Measurements from ENCODE around the gene KLC4. TPM values are rescaled to one million over a fixed set of nuclear protein-coding genes. Genes with fewer than 3 reads are reported as not detected.

The KLC4 gene
- total and polyA plus RNA-seq, 9 of the 15 experiments (the other 6 are each of a cell fraction or from before 2014, with no cell fraction given): 1.7 to 16.2 (median 7.7) TPM

DNA sequence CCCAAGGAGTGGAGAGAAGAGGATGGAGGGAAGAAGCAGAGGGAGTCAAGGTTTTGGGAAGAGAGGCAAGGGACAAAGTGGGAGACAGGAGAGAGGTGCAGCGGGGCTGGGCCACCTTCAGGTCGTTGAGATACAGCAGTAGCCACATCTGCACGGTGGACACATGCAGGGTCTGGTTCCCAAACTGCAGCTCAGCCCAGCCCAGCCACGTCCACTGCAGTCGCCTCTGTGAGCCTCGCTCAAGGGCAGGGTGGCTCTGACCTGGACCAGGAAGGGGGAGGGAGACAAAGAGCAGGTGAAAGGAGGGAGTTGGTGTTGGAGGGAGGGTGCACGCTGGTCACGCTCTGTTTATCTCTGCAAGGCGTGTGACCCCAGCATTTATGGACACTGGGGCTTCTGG lies 20.7 kb upstream of the KLC4 start:
- Histone ChIP-seq H2AFZ (ENCODE audit: low read depth, low read length) (no peak overlapping the region), H3K79me2 (ENCODE audit: control insufficient read depth, insufficient read depth, low read length) (no peaks in the 10 kb centered on the region), H3K27ac (ENCODE audit: extremely low read depth, low read depth, low read length) (no peak overlapping the region), H3K27me3 (ENCODE audit: control insufficient read depth in 2 of 2, insufficient read depth in 2 of 2, low read length in 2 of 2) (no peaks in the 10 kb centered on the region), H3K9me1 (ENCODE audit: control insufficient read depth, insufficient read depth, low read length) (peaks cover 6% of the 10 kb centered on the region), H4K20me1 (replicated peaks; ENCODE audit: control insufficient read depth, insufficient read depth, low read length) (no peaks in the 10 kb centered on the region; the same call in 1 of the 2 replicates), H3K4me2 (ENCODE audit: insufficient read depth, low read length) (no peak overlapping the region), H3K36me3 (ENCODE audit: control insufficient read depth, insufficient read depth, low read length) (peaks cover 80% of the 10 kb centered on the region), H3K9ac (ENCODE audit: insufficient read depth in 1 of 2, low read depth in 2 of 2, low read length in 2 of 2) (peak overlapping the region in 1 of 2 experiments; percentile 75; a peak in 1 of 4 replicates), H3K9me3 (replicated peaks; ENCODE audit: control insufficient read depth, insufficient read depth, low read depth, low read length) (no peaks in the 10 kb centered on the region), H3K4me1 (replicated peaks in 1 of 2; ENCODE audit: control insufficient read depth in 2 of 2, insufficient read depth in 2 of 2, low read length in 2 of 2) (peaks cover 0 to 10% of the 10 kb centered on the region in 2 experiments; a peak in 3 of 5 replicates), H3K4me3 (no peak overlapping the region)
- DNase-seq (ENCODE audit: extremely low read depth in 1 of 4, low spot score in 3 of 4) (no peak), FAIRE-seq (no peak), ATAC-seq (peak; percentile 46)
- ChIA-PET CTCF (ENCODE audit: low intra/inter-chr PET ratio) (no interaction called here), POLR2A (interaction anchor here (0.6 to 2.6 kb wide), 6 partner anchors 10 to 105 kb away, joined by 3 to 7 read pairs (median 4); no protein-coding TSS in a partner anchor)
- no TSS peak for BruUV-seq (replicated peaks)
- 54% methylated on average over 8 of the region's 9 CpGs for WGBS (ENCODE audit: insufficient coverage, low coverage, missing lambda C conversion rate)
- TF ChIP-seq ZNF696 (CRISPR knock-in tag; conservative IDR thresholded peaks at IDR 0.05): no peak
- TF ChIP-seq SUPT5H (IDR thresholded peaks at IDR 0.05): 0 out of 2 replicates have a peak, but pooled peaks have one; percentile 31
- 0 out of 2 replicates have a peak, but pooled peaks have one; percentile 40 for TF ChIP-seq POLR2A (conservative IDR thresholded peaks at IDR 0.05)
- 0 out of 2 replicates have a peak, but pooled peaks have one; percentile 49 for TF ChIP-seq RBFOX2 (IDR thresholded peaks at IDR 0.05; ENCODE audit: low read depth, low read length)
- in situ Hi-C loops (cut with MboI): no loop called here
- intact Hi-C loops (cut with micrococcal nuclease): no loop called here

DNA sequence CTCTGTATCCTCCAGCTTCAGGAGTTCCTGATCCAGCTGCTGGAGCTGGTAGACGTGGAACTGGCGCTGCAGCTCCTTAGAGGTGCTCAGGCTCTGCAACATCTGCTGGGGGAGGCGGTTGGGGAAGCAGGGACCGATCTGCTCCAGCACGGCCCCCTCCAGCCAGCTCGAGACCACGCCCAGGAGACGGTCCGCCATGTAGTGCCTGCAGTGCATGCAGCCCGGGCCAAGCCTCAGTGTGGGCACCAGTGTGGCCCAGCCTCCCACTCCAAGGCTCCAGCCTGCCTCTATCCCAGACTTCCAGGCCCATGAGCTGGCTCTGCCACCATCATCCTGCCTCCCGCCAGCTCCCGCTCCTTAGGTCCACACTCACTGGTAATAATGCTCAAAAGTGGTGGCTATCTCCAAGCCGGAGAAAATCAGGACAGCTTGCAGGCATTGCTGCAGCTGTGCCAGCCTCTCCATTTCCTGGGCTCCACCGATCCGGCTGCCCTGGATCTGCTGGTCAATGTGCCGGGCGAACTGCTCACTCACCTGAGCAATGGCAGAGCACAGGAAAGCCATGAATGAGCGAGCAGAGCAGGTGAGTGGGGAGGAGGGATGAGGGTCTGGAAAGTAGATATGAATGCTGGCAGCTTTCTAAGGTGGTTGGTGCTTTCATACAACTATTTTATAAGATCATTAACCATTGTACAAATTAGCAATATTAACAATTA lies 18.7 kb upstream of the KLC4 start:
- no TSS peak for BruUV-seq (replicated peaks)
- Histone ChIP-seq H3K27me3 (ENCODE audit: control insufficient read depth in 2 of 2, insufficient read depth in 2 of 2, low read length in 2 of 2) (no peaks in the 10 kb centered on the region), H3K4me1 (replicated peaks in 1 of 2; ENCODE audit: control insufficient read depth in 2 of 2, insufficient read depth in 2 of 2, low read length in 2 of 2) (peaks cover 0 to 10% of the 10 kb centered on the region in 2 experiments; a peak in 3 of 5 replicates), H3K9me3 (replicated peaks; ENCODE audit: control insufficient read depth, insufficient read depth, low read depth, low read length) (no peaks in the 10 kb centered on the region), H3K9ac (ENCODE audit: insufficient read depth in 1 of 2, low read depth in 2 of 2, low read length in 2 of 2) (peak overlapping the region in 1 of 2 experiments; percentile 54; a peak in 1 of 4 replicates), H3K36me3 (ENCODE audit: control insufficient read depth, insufficient read depth, low read length) (peaks cover 80% of the 10 kb centered on the region), H3K27ac (ENCODE audit: extremely low read depth, low read depth, low read length) (no peak overlapping the region), H3K4me3 (no peak overlapping the region), H2AFZ (ENCODE audit: low read depth, low read length) (no peak overlapping the region), H3K4me2 (ENCODE audit: insufficient read depth, low read length) (no peak overlapping the region), H4K20me1 (replicated peaks; ENCODE audit: control insufficient read depth, insufficient read depth, low read length) (no peaks in the 10 kb centered on the region), H3K9me1 (ENCODE audit: control insufficient read depth, insufficient read depth, low read length) (peaks cover 9% of the 10 kb centered on the region), H3K79me2 (ENCODE audit: control insufficient read depth, insufficient read depth, low read length) (no peaks in the 10 kb centered on the region)
- FAIRE-seq: no peak
- ChIA-PET CTCF (ENCODE audit: low intra/inter-chr PET ratio) (no interaction called here), POLR2A (interaction anchor here (0.7 to 2.6 kb wide), 5 partner anchors 8 to 103 kb away, joined by 3 to 7 read pairs (median 3); no protein-coding TSS in a partner anchor)
- ATAC-seq: no peak
- intact Hi-C loops (cut with micrococcal nuclease) (no loop called here), in situ Hi-C loops (cut with MboI) (no loop called here)
- DNase-seq (ENCODE audit: extremely low read depth in 1 of 4, low spot score in 3 of 4): no peak
- 91% methylated on average over 18 of the region's 18 CpGs for WGBS (ENCODE audit: insufficient coverage, low coverage, missing lambda C conversion rate)
- TF ChIP-seq, protein P1, sequence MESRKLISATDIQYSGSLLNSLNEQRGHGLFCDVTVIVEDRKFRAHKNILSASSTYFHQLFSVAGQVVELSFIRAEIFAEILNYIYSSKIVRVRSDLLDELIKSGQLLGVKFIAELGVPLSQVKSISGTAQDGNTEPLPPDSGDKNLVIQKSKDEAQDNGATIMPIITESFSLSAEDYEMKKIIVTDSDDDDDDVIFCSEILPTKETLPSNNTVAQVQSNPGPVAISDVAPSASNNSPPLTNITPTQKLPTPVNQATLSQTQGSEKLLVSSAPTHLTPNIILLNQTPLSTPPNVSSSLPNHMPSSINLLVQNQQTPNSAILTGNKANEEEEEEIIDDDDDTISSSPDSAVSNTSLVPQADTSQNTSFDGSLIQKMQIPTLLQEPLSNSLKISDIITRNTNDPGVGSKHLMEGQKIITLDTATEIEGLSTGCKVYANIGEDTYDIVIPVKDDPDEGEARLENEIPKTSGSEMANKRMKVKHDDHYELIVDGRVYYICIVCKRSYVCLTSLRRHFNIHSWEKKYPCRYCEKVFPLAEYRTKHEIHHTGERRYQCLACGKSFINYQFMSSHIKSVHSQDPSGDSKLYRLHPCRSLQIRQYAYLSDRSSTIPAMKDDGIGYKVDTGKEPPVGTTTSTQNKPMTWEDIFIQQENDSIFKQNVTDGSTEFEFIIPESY (CRISPR knock-in tag; IDR thresholded peaks at IDR 0.05): 0 out of 2 replicates have a peak, but pooled peaks have one; percentile 11
- TF ChIP-seq TAF1 (IDR thresholded peaks at IDR 0.05; ENCODE audit: control insufficient read depth, extremely low read depth, insufficient read depth, low read length, severe bottlenecking) (no peak), RBFOX2 (IDR thresholded peaks at IDR 0.05; ENCODE audit: low read depth, low read length) (peak; percentile 45; the same call in 1 of the 2 replicates), POLR2A (conservative IDR thresholded peaks at IDR 0.05) (0 out of 2 replicates have a peak, but pooled peaks have one; percentile 6), THRAP3 (IDR thresholded peaks at IDR 0.05; ENCODE audit: borderline replicate concordance) (no peak), PHB (CRISPR knock-in tag; IDR thresholded peaks at IDR 0.05) (no peak), POLR2G (IDR thresholded peaks at IDR 0.05; ENCODE audit: low read depth, low read length) (peak; percentile 57)
- TF ChIP-seq, protein P2, sequence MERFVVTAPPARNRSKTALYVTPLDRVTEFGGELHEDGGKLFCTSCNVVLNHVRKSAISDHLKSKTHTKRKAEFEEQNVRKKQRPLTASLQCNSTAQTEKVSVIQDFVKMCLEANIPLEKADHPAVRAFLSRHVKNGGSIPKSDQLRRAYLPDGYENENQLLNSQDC (CRISPR knock-in tag; IDR thresholded peaks at IDR 0.05): no peak
- TF ChIP-seq, protein P3, sequence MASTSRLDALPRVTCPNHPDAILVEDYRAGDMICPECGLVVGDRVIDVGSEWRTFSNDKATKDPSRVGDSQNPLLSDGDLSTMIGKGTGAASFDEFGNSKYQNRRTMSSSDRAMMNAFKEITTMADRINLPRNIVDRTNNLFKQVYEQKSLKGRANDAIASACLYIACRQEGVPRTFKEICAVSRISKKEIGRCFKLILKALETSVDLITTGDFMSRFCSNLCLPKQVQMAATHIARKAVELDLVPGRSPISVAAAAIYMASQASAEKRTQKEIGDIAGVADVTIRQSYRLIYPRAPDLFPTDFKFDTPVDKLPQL (IDR thresholded peaks at IDR 0.05; ENCODE audit: extremely low read depth, insufficient read length): no peak
